Stimulated activated CD4-positive, alpha-beta T cell treated with anti-CD3 and anti-CD28 coated beads, Interleukin-15, amount 100 ng/mL, for 1 hour (primary cell): Measurements from ENCODE around the gene TNRC18.

ENCODE experiments used
- DNase-seq, 2 donors: peaks; one replicate each; pipeline ENCODE4 v3.0.0-alpha.2; 2020; ENCODE audit warnings: low read depth in 1 of 2, low spot score in 1 of 2

TNRC18 gene

DNA sequence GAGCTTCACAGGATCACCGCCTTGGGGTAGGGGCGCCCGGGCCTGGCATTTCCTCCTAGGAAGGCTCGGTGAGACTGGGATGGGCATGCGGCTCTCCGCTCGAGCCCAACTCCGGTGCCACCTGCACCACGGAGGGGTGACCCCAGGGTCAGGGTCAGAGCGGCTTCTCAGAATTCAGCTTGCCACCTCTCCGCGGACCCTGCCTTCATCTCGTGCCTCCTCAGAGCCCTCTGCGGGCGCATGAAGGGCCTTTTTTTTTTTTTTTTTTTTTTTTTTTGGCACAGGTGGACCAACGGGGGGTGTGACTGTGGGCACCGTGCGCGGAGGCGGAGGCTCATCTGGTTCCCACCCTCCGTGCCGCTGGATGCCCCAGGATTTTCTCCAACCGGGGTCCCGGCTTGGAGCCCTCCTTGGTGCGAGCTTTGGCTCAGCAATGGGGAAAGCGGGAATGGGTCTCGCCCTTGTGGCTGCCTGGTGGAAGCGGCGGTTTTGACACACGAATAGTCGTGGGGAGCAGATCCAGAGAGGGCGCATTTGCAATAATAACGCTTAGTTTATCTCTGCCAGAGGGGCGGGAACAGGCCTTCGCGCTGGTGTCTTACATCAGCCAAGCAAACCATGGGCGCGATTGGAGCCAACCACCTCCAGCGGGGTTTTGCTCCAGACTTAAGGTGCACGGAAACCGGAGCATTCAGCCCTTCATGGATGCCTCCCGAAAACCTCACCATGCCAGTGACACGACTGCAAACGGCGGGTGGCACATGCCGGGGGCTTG lies 5.0 kb upstream of the TNRC18 start:
- DNase-seq: no peak

DNA sequence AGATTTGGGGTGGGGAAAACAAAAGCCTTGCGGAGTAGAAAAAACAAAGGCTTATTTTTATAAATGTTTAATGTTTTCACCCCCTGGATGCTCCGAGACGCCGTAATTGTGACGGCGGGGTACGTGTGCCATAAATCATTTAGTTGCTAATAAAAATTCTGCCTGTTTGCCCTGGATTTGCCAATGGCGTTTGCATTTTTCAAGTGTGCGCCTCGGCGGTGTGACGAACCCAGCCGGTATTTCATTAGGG lies 2.5 kb upstream of the TNRC18 start:
- DNase-seq: no peak

DNA sequence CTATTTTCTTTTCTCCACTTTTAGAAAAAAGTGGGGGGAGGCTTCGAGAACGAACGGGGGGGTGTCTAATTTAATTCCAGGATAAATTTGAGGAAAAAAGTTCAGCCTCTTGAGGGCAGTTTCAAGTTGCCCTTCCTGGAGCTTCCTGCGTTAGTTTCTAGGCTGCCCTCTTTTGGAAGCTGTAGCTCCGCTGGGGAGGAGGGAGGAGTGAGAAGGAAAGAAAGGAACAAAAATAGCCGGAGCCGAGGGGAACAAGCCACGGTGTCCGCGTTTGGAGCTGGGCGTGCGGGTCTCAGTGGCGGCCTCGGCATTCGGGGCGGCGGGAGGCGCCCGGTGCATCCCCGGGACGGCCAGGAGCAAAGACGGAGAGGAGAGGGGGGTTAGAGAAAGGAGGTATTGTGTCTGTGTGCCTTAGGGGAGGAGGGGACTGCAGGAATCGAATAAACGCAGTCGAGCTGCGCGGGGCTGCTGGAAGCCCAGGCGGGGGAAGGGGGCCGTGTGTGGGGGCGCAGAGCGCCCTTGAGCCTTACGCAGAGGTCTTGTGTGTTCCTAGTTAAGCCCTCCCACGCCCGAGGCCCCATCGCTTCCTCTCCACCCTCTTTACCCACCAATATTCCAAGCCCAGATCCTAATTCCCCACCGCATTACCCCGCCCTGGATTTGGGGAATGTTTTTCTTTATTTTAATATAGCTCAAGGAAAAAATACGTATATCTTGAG lies 2.0 kb upstream of the TNRC18 start:
- no peak for DNase-seq

DNA sequence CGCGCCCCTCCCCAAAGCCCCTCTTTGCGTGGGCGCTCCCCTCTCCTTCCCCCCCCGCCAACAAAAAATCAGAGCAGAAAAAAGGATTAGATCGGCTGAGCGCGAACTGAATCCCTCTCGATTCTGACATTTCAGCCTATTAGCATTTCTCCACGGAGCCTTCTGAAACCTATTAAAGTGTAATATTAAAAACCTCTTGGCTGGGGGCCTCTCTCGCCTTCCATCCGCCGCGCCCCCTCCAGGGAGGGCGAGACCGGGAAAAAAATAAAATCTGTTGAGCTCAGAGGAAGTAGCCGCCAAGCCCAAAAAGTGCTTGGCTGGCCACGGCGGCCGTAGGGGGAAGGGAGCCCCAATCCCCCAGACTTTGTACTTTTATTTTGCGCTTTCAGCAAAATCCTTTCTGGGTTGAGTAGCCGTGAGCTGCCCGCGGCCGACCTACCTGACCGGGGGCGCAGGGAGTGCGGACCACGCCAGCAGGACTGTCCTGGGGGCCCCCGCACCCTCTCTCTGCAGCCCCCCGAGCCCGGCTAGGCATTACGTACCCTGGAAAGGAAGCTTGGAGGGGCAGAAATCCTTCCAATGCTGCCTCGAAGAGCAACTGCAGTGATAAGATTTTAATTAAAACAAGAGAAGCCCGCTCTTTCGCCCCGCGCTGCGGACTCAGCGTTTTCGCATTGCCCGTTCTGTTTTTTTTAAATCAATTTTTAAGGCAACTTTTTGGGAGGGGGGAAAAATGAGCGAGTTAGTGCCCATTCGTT lies 1.3 kb upstream of the TNRC18 start:
- no peak for DNase-seq

DNA sequence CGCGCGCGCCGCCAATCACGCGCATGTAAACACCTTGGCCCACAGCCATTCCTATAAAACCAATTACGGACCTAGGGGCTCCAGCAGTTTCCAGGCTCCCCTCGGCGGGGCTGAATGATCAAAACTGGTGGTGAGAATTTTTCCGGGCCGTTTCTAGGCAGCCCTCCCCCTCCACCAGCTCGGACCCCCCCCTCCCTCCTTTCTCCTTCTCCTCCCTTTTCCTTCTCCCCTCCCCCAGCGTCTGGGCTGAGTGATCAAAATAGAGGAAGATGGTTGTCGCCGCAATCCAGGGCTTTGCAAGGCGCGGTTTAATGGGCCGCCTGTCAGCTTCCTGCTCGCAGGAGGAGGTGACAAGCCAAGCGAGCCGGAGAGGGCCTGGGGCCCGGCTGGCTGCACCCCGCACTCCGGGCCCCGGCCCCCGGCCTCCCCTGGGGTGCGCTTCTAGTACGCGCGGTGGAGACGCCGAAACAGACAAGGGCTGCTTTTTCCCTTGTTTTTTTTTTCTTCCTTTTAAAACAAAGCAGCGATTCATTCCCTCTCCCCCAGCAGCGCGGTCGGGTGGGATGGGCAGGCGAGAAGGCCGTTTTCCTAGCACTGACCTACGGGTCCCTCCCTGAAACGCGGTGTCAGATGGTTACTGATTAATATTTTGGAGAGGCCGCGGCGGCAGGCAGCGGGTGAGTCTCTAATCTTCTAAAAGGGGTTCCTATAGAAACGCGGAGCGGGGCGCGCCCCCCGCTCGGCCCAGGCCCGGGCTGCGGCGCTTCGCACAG lies 528 bp upstream of the TNRC18 start:
- no peak for DNase-seq

DNA sequence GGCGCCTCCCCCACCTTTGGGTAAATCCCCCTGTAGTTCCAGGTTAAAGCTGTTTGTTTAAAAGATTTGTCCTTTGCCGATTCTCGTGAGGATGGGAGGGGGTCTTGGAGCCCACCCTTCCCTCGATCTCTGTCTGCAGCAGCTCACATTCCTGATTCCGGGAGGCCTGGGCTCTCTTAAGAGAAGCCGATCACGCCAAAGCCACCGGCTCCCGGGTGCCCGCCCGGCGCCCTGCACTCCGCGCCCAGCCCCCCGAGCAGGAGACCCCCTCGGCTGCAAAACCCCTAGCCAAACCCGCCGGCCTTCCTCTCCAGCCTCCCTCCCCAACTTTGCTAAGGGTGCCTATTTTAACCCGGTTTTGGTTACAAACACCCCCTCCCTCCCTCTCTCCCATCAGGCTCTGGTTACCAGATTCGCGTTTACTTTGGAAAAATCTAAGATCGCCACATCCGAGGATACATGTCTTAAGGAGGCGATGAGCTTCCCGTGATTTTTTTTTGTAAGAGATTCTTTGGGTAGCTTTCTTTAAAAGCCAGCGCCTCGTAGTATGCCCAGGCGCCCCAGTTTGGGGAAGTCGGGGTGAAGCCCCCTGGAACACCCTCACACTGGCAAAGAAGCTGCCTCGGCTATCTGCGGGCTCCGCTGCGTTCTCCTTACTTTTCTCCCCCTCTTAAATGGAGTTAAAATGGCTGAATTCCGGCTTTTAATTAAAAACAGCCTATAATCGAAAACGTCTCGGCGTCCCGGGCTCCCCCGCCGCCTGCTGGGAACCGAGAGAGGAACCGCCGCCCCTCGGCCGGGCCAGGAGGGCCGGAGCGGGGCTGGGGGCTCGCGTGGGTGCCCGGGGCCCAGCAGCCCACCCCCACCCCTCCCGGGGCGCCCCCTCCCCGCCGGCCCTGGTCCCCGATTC lies 983 bp downstream of the TNRC18 start:
- DNase-seq: no peak

DNA sequence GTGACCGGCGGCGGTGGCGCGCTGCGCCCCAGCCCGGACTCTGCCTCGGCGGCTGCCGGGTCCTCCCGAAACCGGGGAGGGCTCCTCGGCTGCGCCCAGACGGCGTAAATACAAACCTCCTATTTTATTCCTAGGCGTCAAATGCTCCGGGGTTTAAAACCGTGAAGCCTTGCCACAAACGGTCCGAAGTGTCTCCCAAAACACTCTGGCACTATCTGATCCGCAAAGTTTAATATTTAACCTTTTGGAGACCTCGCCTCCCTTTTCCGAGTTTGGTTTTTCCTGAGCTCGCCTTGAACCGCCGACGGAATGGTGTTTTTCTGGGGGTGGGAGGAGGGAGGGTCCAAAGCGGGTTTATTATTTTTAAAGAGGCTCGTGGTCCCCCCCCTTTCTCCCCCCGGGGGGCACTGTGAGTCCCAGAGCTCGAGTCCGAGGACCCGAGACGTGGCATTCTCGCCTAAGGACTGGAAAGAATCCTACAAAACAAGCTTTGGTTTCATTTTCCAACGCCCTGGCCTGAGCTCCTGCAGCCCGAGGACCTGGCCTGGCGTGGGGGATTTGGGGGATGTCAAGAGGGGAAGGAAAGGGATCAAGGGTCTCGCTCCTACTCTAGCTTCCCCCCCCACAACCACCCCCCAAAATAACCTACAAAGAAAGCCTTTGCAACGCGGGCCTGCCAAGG lies 1.8 kb downstream of the TNRC18 start:
- DNase-seq: no peak

DNA sequence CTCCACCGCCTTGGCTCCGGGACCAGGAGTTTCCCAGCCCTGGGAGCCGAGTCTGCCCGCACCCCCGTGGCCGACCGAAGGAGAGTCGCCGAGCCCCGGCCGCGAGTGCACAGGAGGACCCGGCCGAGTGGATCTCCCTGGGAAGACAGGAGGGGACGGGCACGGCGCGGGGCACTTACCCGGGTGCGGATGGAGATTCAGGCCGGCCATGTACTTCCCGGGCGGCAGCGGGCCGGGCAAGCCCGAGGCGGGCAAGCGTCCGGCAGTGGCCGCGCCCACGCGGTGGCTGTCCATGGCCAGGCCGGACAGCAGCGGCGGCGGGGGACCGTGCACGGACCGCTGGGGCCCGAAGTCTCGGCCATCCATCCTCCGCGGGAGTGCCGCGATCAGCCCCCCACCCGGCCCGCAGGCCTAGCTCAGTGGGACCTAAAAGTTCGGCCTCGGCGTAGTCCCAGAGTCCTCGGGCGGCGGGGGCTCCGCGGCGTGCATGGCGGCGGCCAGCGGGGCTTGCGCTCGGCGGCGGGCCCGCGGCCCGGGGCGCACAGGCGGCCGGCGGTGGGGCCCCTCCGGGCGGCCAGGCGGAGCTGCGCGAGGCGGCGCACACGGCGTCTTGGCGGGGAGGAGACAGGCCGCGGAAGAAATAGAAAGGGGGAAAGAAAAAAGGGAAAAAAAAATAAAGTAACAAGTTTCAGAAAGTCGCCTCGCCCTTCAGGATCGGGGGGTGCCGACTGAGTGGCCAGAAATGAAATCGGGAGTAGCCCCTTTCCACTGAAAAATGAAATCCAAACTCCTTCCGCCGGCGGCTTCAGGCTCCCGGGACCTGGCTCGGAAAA lies 2.5 kb downstream of the TNRC18 start:
- no peak for DNase-seq

DNA sequence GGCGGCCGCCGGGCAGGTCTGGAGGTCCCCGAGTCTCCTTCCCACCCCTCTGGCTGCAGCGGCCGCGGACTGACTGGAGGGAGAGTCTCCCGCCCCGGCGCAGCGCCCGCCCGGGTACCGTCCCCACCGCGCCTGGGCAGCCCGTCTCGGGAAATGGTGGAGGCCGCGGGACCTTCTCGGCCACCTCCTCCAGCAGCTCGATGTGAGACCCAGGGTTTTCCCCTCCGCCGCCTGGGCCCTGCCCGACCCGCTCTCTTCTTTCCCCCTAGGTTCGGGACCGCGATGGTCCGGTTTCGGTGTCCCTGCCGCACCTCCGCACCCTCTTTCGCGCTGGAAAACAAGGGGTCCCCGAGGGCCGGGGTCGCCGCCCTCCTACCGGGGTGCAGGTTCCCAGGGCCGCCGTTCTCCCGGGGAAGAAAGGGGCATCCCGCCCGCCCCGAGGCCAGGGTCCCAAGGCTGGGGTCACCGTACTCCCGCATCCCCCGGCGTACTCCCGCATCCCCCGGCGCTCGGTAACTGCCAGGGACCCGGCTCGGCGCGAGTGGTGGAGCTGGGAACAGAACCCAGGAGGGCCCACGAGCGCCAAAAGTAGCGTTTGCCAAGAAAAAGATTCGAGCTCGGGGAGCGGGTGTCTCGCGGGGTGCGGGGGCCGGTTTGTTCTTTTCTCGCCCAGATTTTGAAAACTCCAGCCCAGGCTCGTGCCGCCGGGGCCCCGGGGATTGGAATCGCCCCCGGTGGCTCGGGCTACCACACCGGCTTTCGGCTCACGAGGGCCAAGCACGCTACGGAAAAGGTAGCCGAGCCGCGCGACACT lies 3.4 kb downstream of the TNRC18 start:
- no peak for DNase-seq

DNA sequence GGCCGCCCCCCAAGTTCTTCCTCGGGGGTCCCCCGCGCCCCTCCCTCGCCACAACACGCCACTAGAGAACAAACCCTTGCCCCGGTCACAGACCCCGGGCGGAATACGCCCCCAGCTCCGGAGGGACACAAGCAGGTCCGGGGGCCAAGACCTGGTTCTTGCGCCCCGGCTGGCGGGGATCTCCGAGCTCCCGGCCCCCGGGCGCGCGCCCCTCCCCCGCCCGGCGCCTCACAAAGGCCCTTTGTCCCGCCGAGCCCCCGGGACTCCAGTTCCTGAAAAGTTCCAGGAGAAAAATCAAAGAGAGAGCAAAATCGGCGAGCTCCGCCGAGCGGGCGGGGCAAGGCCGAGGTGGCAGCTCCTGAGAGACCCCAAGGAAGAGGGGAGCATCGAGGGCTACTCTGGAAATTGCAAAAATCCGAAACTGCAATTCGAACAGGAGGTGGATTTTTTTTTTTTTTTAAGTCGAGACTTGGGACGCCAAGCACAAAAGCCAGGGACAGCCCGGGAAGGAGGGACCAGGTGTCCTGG lies 4.0 kb downstream of the TNRC18 start:
- DNase-seq: no peak

DNA sequence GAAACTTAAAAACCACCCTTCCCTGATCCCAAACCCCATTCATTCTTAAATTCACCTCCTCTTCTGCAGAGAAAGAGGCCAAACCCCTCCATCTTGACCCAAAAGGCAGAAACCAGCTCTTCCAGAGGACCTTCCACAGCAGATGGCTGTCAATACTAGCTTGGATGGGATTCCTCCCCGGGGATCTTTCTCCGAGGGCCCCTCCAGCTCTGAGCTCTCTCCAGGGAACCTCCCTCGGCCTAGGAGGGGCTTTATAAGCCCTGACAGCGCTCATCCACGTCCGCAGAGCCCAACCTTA lies 5.4 kb downstream of the TNRC18 start:
- no peak for DNase-seq

DNA sequence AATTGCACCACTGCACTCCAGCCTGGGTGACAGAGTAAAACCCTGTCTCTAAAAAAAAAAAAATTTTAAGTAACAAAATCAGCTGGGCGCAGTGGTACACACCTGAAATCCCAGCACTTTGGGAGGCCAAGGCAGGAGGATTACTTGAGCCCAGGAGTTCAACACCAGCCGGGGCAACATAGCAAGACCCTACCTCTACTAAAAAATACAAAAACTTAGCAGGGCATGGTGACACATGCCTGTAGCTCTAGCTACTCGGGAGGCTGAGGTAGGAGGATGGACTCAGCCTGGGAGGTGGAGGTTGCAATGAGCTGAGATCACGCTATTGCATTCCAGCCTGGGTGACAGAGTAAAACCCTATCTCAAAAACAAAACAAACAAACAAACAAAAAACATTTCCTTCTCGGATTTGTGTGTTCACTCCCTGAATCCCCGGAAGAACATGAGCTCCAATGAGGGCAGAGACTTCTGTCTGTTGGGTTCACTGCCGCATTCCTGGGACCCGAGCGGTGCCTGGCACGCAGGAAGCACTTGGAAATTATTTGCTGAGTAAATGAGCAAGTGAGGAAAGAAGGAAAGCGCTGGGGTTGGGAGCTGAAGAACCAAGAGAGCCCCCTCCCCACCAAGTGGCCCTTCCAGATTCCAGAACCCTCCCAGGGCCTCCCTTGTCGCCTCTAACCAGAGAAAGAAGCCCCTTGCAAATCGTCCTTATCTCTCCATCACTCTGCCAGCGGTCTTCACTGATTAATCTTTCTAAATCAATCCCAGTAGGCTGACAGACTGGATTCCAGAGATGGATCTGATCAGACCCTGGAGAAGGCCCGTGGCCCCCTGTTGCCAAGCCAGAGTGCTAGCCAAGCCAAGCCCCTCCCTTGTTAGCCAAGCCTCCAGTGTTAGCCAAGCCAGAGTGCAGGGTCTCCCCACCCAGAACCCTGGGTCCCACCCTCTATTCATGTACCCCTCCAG lies 6.2 kb downstream of the TNRC18 start:
- DNase-seq: no peak

DNA sequence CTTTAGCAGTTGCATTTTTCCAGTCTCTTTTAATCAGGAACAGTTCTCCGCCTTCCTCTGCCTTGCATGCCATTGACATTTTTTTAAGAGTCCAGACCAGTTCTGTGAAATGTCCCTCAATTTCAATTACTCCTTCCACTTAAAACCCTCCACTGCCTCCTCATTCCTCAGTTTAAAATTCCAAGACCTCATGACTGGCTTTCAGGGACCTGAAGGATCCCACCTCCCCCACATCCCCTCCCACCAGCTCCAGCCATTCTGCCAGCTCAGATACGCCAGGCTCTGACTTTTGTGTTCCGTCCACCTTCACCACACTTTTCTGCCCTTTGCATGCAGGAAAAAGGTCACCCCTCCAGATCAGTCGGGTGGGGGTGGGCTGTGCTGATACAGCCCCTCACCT lies 8.7 kb downstream of the TNRC18 start:
- DNase-seq: no peak

DNA sequence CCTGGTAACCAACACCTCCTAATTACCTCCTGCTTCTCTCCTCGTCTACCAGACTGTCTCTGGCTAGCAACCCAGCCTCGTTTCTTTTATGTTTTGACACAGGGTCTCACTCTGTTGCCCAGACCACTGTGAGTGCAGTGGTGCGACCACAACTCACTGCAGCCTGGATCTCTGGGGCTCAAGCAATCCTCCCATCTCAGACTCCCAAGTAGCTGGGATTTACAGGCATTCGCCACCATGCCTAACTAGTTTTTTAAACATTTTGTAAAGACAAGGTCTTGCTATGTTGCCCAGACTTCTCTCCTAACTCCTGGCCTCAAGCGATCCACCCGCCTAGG lies 10.2 kb downstream of the TNRC18 start:
- DNase-seq: no peak

DNA sequence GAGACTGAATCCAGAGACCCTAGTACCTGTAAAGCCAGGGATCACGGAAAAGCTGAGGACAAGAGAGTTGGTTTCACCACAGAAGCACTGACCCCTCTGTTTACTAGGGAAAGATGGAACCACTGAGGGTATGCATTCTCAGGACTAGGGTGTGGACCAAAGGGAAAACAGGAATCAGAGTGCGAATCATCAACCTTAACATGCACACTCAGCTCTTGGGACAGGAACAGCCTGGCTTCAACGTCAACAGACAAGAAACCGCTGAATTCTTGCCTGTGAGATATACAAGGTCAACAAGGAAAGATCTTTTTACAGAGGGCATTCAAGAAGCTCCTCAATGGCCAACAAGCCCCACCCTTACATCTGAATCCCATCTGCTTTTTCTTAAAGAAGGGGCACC lies 14.9 kb downstream of the TNRC18 start:
- no peak for DNase-seq

DNA sequence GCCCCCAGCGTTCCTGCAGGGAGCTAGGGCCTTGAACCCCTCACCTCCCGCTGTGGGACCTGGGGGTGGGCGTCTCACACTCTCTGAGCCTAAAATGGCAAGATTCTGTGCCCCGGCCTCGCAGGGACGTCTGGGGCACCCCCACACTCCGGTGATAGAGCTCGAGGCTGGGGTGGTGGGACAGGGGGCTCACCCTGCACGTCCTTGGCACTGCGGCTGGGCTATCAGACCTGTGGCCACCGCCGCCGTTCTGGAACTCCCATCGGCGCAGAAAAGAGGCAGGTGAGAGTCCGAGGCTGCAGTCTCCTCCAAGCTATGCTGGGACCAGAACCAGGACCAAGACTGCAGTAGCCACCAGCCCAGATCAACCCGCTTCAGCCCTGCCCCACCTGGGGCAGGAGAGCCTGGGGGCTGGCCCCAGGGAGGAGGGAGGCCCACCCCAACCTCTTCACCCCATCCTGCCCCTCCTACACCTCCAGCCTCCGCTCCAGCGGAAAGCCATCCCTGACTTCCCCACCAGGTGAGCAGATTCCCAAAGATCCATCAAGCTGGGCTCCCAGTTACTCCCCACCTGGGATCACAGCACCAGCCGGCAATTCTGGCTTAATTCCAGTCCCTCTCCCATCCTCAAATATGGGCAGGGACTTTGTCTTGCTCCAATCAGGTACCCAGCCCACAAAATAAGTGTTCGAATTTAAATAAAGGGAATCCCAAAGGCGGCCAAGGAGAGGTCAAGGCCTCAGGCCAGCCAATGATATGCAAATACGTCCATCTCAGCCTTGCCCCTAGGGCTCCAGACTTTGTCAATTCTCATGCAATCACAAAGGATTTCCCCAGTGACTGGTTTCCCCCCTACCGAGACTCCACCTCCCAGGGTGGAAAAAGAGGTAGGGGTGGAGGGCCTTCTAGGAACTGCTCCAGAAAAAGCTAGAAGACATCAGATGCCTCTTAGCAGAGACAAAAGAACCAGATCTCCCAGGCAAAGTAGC lies 16.4 kb downstream of the TNRC18 start:
- no peak for DNase-seq
